Measurements from ENCODE around the gene CACNA1B. TPM values are rescaled to one million over a fixed set of nuclear protein-coding genes. Genes with fewer than 3 reads are reported as not detected.

Gene CACNA1B
- total RNA-seq, 1 donor from 2014 or later: 0.13 TPM

GRCh38 chr9:138115506-138115905 lies 237.9 kb downstream of the CACNA1B start:
- Mint-ChIP-seq H3K27me3 (ENCODE audit: unreplicated experiment) (no peaks in the 10 kb centered on the region), H3K4me1 (ENCODE audit: unreplicated experiment) (no peaks in the 10 kb centered on the region), H3K9me3 (ENCODE audit: unreplicated experiment) (peaks cover 14% of the 10 kb centered on the region), H3K4me3 (ENCODE audit: unreplicated experiment) (no peak overlapping the region), H3K36me3 (ENCODE audit: unreplicated experiment) (no peaks in the 10 kb centered on the region), H3K27ac (ENCODE audit: unreplicated experiment) (no peak overlapping the region)
- no peak for TF ChIP-seq CTCF (IDR thresholded peaks at IDR 0.05)
- DNase-seq (ENCODE audit: extremely low spot score, unreplicated experiment): peak; percentile 79

GRCh38 chr9:138116521-138116920 lies 238.9 kb downstream of the CACNA1B start:
- no peak for TF ChIP-seq CTCF (IDR thresholded peaks at IDR 0.05)
- DNase-seq (ENCODE audit: extremely low spot score, unreplicated experiment): no peak
- Mint-ChIP-seq H3K9me3 (ENCODE audit: unreplicated experiment) (peaks cover 14% of the 10 kb centered on the region), H3K36me3 (ENCODE audit: unreplicated experiment) (no peaks in the 10 kb centered on the region), H3K27ac (ENCODE audit: unreplicated experiment) (no peak overlapping the region), H3K4me3 (ENCODE audit: unreplicated experiment) (no peak overlapping the region), H3K27me3 (ENCODE audit: unreplicated experiment) (no peaks in the 10 kb centered on the region), H3K4me1 (ENCODE audit: unreplicated experiment) (no peaks in the 10 kb centered on the region)

GRCh38 chr9:138117101-138117750 lies 239.6 kb downstream of the CACNA1B start:
- no peaks in the 10 kb centered on the region for H3K27me3 Mint-ChIP-seq (ENCODE audit: unreplicated experiment)

GRCh38 chr9:138117836-138118235 lies 240.3 kb downstream of the CACNA1B start:
- Mint-ChIP-seq H3K4me1 (ENCODE audit: unreplicated experiment) (no peaks in the 10 kb centered on the region), H3K4me3 (ENCODE audit: unreplicated experiment) (no peak overlapping the region), H3K27ac (ENCODE audit: unreplicated experiment) (no peak overlapping the region), H3K27me3 (ENCODE audit: unreplicated experiment) (no peaks in the 10 kb centered on the region), H3K9me3 (ENCODE audit: unreplicated experiment) (peaks cover 5% of the 10 kb centered on the region), H3K36me3 (ENCODE audit: unreplicated experiment) (no peaks in the 10 kb centered on the region)
- no peak for TF ChIP-seq CTCF (IDR thresholded peaks at IDR 0.05)
- DNase-seq (ENCODE audit: extremely low spot score, unreplicated experiment): no peak

More at GRCh38 chr9:138117101-138117750, 239.6 kb downstream of the CACNA1B start:
- no peak for DNase-seq (ENCODE audit: extremely low spot score, unreplicated experiment)
- Mint-ChIP-seq H3K4me1 (ENCODE audit: unreplicated experiment) (no peaks in the 10 kb centered on the region), H3K27ac (ENCODE audit: unreplicated experiment) (no peak overlapping the region), H3K9me3 (ENCODE audit: unreplicated experiment) (peaks cover 9% of the 10 kb centered on the region), H3K4me3 (ENCODE audit: unreplicated experiment) (no peak overlapping the region), H3K36me3 (ENCODE audit: unreplicated experiment) (no peaks in the 10 kb centered on the region)
- no peak for TF ChIP-seq CTCF (IDR thresholded peaks at IDR 0.05)

DNA sequence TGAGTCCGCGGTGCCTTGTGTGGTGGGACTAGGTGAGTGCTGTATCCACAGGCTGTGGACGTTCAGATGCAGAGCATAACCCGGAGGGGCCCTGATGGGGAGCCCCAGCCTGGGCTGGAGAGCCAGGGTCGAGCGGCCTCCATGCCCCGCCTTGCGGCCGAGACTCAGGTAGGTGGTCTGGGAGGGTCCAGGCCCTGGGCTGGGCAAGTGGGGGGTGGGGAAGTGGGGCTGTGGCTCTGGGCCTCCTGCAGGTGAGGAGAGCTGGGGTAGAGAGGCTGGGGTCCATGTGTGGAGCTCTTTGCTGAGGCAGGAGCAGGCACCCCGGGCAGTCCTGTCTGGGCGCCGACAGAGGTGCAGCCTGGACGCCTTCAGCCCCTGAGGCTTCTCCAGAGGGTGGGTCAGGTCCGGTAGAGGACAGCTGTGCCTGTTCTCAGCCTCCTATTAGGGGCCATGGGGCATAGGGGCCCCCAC lies 241.1 kb downstream of the CACNA1B start:
- Mint-ChIP-seq H3K4me3 (ENCODE audit: unreplicated experiment) (no peak overlapping the region), H3K27me3 (ENCODE audit: unreplicated experiment) (no peaks in the 10 kb centered on the region), H3K27ac (ENCODE audit: unreplicated experiment) (no peak overlapping the region), H3K4me1 (ENCODE audit: unreplicated experiment) (no peaks in the 10 kb centered on the region), H3K9me3 (ENCODE audit: unreplicated experiment) (peaks cover 7% of the 10 kb centered on the region), H3K36me3 (ENCODE audit: unreplicated experiment) (no peaks in the 10 kb centered on the region)
- TF ChIP-seq CTCF (IDR thresholded peaks at IDR 0.05): no peak
- DNase-seq (ENCODE audit: extremely low spot score, unreplicated experiment): no peak

Measured in osteocyte (in vitro differentiated cells).